Astrocyte (in vitro differentiated cells and primary cell): ENCODE measurements around the gene MAPK10. TPM values are rescaled to one million over a fixed set of nuclear protein-coding genes. Genes with fewer than 3 reads are reported as not detected.

Source experiments
- DNase-seq: peaks from one replicate; pipeline ENCODE4 v3.0.0-alpha.2; 2010; ENCODE audit warnings: low read depth
- FAIRE-seq: peaks from 2 replicates; lab custom pipeline; 2011; peaks lifted over from hg19 to GRCh38; lab: Jason Lieb, UNC
- H2AFZ ChIP-seq: 2 replicates; pipeline ENCODE4 v1.6.0; 2012; ENCODE audit warnings: low read depth, low read length, inconsistent platforms
- H3K27ac ChIP-seq: 2 replicates; pipeline ENCODE4 v1.5.1; 2011; ENCODE audit warnings: low read depth, low read length, inconsistent platforms
- H3K27me3 ChIP-seq: 2 replicates; pipeline ENCODE4 v1.6.0; 2011; ENCODE audit warnings: low read length, inconsistent platforms; ENCODE audit not compliant: insufficient read depth
- H3K36me3 ChIP-seq: 2 replicates; pipeline ENCODE4 v1.5.1; 2011; ENCODE audit warnings: low read length, inconsistent platforms; ENCODE audit not compliant: insufficient read depth
- H3K4me1 ChIP-seq: 2 replicates; pipeline ENCODE4 v1.5.1; 2011; ENCODE audit warnings: low read length, inconsistent platforms; ENCODE audit not compliant: insufficient read depth
- H3K4me2 ChIP-seq: 2 replicates; pipeline ENCODE4 v1.6.0; 2012; ENCODE audit warnings: low read length, inconsistent platforms
- H3K4me3 ChIP-seq: 2 replicates; pipeline ENCODE4 v1.5.1; 2011; ENCODE audit warnings: low read depth, mild to moderate bottlenecking, low read length, inconsistent platforms; ENCODE audit not compliant: insufficient read depth
- H3K79me2 ChIP-seq: 2 replicates; pipeline ENCODE4 v1.6.0; 2012; ENCODE audit warnings: mild to moderate bottlenecking, low read length, inconsistent platforms; ENCODE audit not compliant: insufficient read depth
- H3K9ac ChIP-seq: 2 replicates; pipeline ENCODE4 v1.6.0; 2012; ENCODE audit warnings: mild to moderate bottlenecking, low read length, inconsistent platforms
- H3K9me3 ChIP-seq: 2 replicates; pipeline ENCODE4 v1.5.1; 2012; ENCODE audit warnings: low read depth, mild to moderate bottlenecking, low read length, inconsistent platforms; ENCODE audit not compliant: insufficient read depth
- H4K20me1 ChIP-seq: 2 replicates; pipeline ENCODE4 v1.6.0; 2012; ENCODE audit warnings: low read length, inconsistent platforms; ENCODE audit not compliant: insufficient read depth
- H3K27ac Mint-ChIP-seq: one replicate; pipeline ENCODE4 v1.8.0; 2021; ENCODE audit warnings: mild to moderate bottlenecking, mixed read lengths; ENCODE audit not compliant: unreplicated experiment
- H3K27me3 Mint-ChIP-seq: one replicate; pipeline ENCODE4 v1.8.0; 2021; ENCODE audit warnings: low read depth, mixed read lengths; ENCODE audit not compliant: unreplicated experiment
- H3K36me3 Mint-ChIP-seq: one replicate; pipeline ENCODE4 v1.8.0; 2021; ENCODE audit warnings: low read depth, mixed read lengths; ENCODE audit not compliant: unreplicated experiment
- H3K4me1 Mint-ChIP-seq: one replicate; pipeline ENCODE4 v1.8.0; 2021; ENCODE audit warnings: low read depth, mixed read lengths; ENCODE audit not compliant: unreplicated experiment
- H3K4me3 Mint-ChIP-seq: one replicate; pipeline ENCODE4 v1.8.0; 2021; ENCODE audit warnings: mild to moderate bottlenecking, moderate library complexity, mixed read lengths; ENCODE audit not compliant: unreplicated experiment
- H3K9me3 Mint-ChIP-seq: one replicate; pipeline ENCODE4 v1.8.0; 2021; ENCODE audit warnings: mild to moderate bottlenecking, mixed read lengths; ENCODE audit not compliant: unreplicated experiment
- EZH2 ChIP-seq: IDR thresholded peaks from 2 replicates; pipeline ENCODE4 v1.6.1; 2012; ENCODE audit warnings: mild to moderate bottlenecking, low read length, inconsistent platforms; ENCODE audit not compliant: insufficient read depth
- total RNA-seq: library from RNA; stranded (reverse); gene quantifications from 2 replicates; pipeline ENCODE4 v1.2.1, GENCODE V29; 2021
- TF ChIP-seq, protein P1 (sequence below): IDR thresholded peaks from 2 replicates; pipeline ENCODE4 v1.5.1; 2011; ENCODE audit warnings: low read depth, mild to moderate bottlenecking, inconsistent platforms, low read length, moderate library complexity; ENCODE audit not compliant: insufficient read depth

Gene MAPK10
- total RNA-seq, 1 donor from 2014 or later = 7.5 TPM

DNA sequence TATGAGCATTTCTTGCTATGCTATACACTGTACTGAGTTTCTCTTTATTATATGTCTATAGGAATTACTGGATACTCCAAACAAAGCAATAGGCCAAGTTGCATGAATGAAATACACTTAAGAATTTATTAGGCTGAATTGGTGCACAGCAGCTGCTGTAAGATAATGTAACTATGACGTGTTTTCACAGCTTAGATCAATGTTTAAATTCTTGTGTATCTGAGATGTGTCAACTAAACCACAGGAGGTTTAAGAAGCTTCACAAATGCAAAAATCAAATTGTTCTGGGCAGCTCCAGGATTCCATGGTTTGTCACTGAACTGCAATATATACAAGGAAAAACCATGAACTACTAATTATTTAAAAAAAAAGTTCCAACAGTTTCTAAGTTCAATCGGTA, 156.7 kb downstream of the MAPK10 start:
- H3K27me3 ChIP-seq = no peaks in the 10 kb centered on the region
- H3K27me3 Mint-ChIP-seq = no peaks in the 10 kb centered on the region
- no peaks in the 10 kb centered on the region for H3K4me1 ChIP-seq
- TF ChIP-seq EZH2 = no peak
- TF ChIP-seq, protein P1, sequence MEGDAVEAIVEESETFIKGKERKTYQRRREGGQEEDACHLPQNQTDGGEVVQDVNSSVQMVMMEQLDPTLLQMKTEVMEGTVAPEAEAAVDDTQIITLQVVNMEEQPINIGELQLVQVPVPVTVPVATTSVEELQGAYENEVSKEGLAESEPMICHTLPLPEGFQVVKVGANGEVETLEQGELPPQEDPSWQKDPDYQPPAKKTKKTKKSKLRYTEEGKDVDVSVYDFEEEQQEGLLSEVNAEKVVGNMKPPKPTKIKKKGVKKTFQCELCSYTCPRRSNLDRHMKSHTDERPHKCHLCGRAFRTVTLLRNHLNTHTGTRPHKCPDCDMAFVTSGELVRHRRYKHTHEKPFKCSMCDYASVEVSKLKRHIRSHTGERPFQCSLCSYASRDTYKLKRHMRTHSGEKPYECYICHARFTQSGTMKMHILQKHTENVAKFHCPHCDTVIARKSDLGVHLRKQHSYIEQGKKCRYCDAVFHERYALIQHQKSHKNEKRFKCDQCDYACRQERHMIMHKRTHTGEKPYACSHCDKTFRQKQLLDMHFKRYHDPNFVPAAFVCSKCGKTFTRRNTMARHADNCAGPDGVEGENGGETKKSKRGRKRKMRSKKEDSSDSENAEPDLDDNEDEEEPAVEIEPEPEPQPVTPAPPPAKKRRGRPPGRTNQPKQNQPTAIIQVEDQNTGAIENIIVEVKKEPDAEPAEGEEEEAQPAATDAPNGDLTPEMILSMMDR = no peak
- H3K79me2 ChIP-seq = no peaks in the 10 kb centered on the region
- no peaks in the 10 kb centered on the region for H3K36me3 ChIP-seq
- H3K36me3 Mint-ChIP-seq = no peaks in the 10 kb centered on the region
- no peak overlapping the region for H3K4me3 ChIP-seq
- H3K9ac ChIP-seq = no peak overlapping the region
- no peak overlapping the region for H2AFZ ChIP-seq
- no peak overlapping the region for H3K27ac ChIP-seq
- H3K9me3 Mint-ChIP-seq = no peaks in the 10 kb centered on the region
- H3K27ac Mint-ChIP-seq = no peak overlapping the region
- peaks cover 5% of the 10 kb centered on the region for H3K4me1 Mint-ChIP-seq
- no peaks in the 10 kb centered on the region for H3K9me3 ChIP-seq
- H3K4me2 ChIP-seq = no peak overlapping the region
- no peak overlapping the region for H3K4me3 Mint-ChIP-seq
- DNase-seq (peak; percentile 22), FAIRE-seq (no peak)
- no peaks in the 10 kb centered on the region for H4K20me1 ChIP-seq

DNA sequence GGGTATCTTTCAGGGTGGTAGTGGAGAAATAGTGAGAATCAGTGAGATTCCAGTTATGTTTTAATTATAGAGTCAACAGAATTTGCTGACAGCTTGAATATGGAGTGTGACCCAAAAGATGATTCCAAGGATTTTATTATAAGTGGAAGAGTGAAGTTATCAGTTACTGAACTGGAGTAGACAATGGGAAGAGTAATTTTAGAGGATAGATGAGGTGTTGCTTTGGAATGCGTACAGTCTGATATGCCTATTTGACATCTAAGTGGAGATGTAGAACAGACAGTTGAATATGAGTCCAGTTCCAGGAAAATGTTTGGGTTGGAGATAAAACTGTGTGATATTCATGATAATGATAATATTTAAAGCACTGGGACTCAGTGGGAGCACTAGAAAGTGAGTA, 174.2 kb downstream of the MAPK10 start:
- peaks cover 13% of the 10 kb centered on the region for H3K4me1 Mint-ChIP-seq
- FAIRE-seq (no peak), DNase-seq (peak; percentile 41)
- H3K4me3 Mint-ChIP-seq = no peak overlapping the region
- H4K20me1 ChIP-seq = no peaks in the 10 kb centered on the region
- TF ChIP-seq, protein P1 = no peak
- no peak for TF ChIP-seq EZH2
- no peak overlapping the region for H3K9ac ChIP-seq
- no peak overlapping the region for H2AFZ ChIP-seq
- no peak overlapping the region for H3K27ac ChIP-seq
- H3K36me3 ChIP-seq = no peaks in the 10 kb centered on the region
- H3K27me3 Mint-ChIP-seq = no peaks in the 10 kb centered on the region
- no peak overlapping the region for H3K27ac Mint-ChIP-seq
- no peaks in the 10 kb centered on the region for H3K9me3 ChIP-seq
- H3K9me3 Mint-ChIP-seq = peaks cover 5% of the 10 kb centered on the region
- H3K4me1 ChIP-seq = no peaks in the 10 kb centered on the region
- H3K79me2 ChIP-seq = no peaks in the 10 kb centered on the region
- H3K27me3 ChIP-seq = no peaks in the 10 kb centered on the region
- H3K4me2 ChIP-seq = no peak overlapping the region
- no peak overlapping the region for H3K4me3 ChIP-seq
- no peaks in the 10 kb centered on the region for H3K36me3 Mint-ChIP-seq

DNA sequence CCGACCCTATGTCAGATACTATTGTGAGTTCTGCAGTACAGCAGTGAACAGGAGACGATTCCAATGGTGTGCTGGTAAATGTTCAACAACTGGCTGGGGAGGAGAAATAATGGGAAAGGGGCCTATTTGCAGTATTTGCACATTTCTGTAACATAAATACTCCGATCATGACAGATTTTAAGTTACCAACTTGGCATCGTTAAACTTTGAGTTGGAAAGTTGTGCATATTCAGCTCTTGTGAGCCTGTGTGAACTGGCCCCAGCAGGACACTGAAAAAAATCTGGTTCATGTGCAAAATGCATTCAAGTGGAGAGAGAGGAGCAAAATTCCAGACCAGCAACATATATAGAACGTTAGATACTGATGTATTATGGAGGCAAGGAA, 175.0 kb downstream of the MAPK10 start:
- Histone ChIP-seq H3K9me3 (no peaks in the 10 kb centered on the region), H3K27ac (no peak overlapping the region), H3K9ac (no peak overlapping the region), H4K20me1 (no peaks in the 10 kb centered on the region), H3K27me3 (no peaks in the 10 kb centered on the region), H3K4me1 (no peaks in the 10 kb centered on the region), H2AFZ (no peak overlapping the region), H3K4me2 (no peak overlapping the region), H3K79me2 (no peaks in the 10 kb centered on the region), H3K4me3 (no peak overlapping the region), H3K36me3 (no peaks in the 10 kb centered on the region)
- Mint-ChIP-seq H3K27me3 (no peaks in the 10 kb centered on the region), H3K4me1 (peaks cover 13% of the 10 kb centered on the region), H3K4me3 (no peak overlapping the region), H3K36me3 (no peaks in the 10 kb centered on the region), H3K27ac (no peak overlapping the region), H3K9me3 (peaks cover 1% of the 10 kb centered on the region)
- no peak for TF ChIP-seq EZH2
- TF ChIP-seq, protein P1 = no peak
- DNase-seq (no peak), FAIRE-seq (peak; percentile 17)
